Body of pancreas (tissue), 4 donors: ENCODE results near the gene CDCP1. TPM values are rescaled to one million over a fixed set of nuclear protein-coding genes. Genes with fewer than 3 reads are reported as not detected.

Source experiments
- ATAC-seq: fragments of 150-250 bp; one replicate; pipeline ENCODE4 v1.9.1; 2016
- DNase-seq, 4 donors: peaks; one replicate each; pipeline ENCODE4 v3.0.0-alpha.2; 2019
- H3K27ac ChIP-seq, 4 donors: fragments of 200-600 bp; sonication (generic); 1 replicate in 3 of 4; 2 replicates in 1 of 4; pipeline versions ENCODE4 v1.5.1 to v1.6.1; 2016 to 2019; ENCODE audit warnings: mild to moderate bottlenecking in 1 of 4, mixed read lengths in 1 of 4, moderate library complexity in 1 of 4
- H3K27me3 ChIP-seq, 2 donors: fragments of 200-600 bp; sonication (generic); one replicate each; pipeline ENCODE4 v1.6.0; 2016; ENCODE audit warnings: mild to moderate bottlenecking in 1 of 2
- H3K36me3 ChIP-seq, 2 donors: fragments of 200-600 bp; sonication (generic); replicated peaks in 1 of 2; 2 replicates each; pipeline ENCODE4 v1.5.1; 2016; ENCODE audit warnings: low read depth in 2 of 2; ENCODE audit not compliant: insufficient read depth in 1 of 2
- H3K4me1 ChIP-seq: fragments of 200-600 bp; sonication (generic); one replicate; pipeline ENCODE4 v1.6.0; 2016
- H3K4me3 ChIP-seq, 2 donors: fragments of 200-600 bp; sonication (generic); 1 replicate in 1 of 2; 2 replicates in 1 of 2; pipeline ENCODE4 v1.5.1; 2016 to 2019
- H3K9me3 ChIP-seq, 3 donors: fragments of 200-600 bp; sonication (generic); 1 replicate in 2 of 3; 2 replicates in 1 of 3; pipeline ENCODE4 v1.5.1; 2016
- POLR2A ChIP-seq, 3 donors: fragments of 450-650 bp; IDR thresholded peaks; one replicate each; pipeline ENCODE4 v1.6.1; 2016; ENCODE audit warnings: antibody characterized with exemption in 3 of 3, mild to moderate bottlenecking in 2 of 3
- WGBS, 2 donors: methylation state at CpG; one replicate each; pipeline ENCODE4 v1.1.5; 2017; 5-methylcytosine and 5-hydroxymethylcytosine counted together
- intact Hi-C: fragments of 100-400 bp; cut with DNase I; formaldehyde crosslinking; loops from one replicate; pipeline ENCODE4 v1.15.1; 2023
- total RNA-seq, 2 donors: library from RNA; depleted of rRNA; stranded (reverse); fragments of >200 nt; gene quantifications; one replicate each; pipeline ENCODE4 v1.1.0, GENCODE V29; 2016
- TF ChIP-seq, protein P1 (sequence below), 7 experiments: fragments of 450-650 bp in 4 of 7; fragments of 200-600 bp in 3 of 7; sonication (generic) in 3 of 7; IDR thresholded peaks; one replicate each; pipeline ENCODE4 v1.5.1; 2016 to 2019; ENCODE audit warnings: antibody characterized with exemption in 7 of 7

CDCP1 gene, protein sequence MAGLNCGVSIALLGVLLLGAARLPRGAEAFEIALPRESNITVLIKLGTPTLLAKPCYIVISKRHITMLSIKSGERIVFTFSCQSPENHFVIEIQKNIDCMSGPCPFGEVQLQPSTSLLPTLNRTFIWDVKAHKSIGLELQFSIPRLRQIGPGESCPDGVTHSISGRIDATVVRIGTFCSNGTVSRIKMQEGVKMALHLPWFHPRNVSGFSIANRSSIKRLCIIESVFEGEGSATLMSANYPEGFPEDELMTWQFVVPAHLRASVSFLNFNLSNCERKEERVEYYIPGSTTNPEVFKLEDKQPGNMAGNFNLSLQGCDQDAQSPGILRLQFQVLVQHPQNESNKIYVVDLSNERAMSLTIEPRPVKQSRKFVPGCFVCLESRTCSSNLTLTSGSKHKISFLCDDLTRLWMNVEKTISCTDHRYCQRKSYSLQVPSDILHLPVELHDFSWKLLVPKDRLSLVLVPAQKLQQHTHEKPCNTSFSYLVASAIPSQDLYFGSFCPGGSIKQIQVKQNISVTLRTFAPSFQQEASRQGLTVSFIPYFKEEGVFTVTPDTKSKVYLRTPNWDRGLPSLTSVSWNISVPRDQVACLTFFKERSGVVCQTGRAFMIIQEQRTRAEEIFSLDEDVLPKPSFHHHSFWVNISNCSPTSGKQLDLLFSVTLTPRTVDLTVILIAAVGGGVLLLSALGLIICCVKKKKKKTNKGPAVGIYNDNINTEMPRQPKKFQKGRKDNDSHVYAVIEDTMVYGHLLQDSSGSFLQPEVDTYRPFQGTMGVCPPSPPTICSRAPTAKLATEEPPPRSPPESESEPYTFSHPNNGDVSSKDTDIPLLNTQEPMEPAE
- total RNA-seq: 1 to 10 TPM; 6.2 to 6.3 TPM

DNA sequence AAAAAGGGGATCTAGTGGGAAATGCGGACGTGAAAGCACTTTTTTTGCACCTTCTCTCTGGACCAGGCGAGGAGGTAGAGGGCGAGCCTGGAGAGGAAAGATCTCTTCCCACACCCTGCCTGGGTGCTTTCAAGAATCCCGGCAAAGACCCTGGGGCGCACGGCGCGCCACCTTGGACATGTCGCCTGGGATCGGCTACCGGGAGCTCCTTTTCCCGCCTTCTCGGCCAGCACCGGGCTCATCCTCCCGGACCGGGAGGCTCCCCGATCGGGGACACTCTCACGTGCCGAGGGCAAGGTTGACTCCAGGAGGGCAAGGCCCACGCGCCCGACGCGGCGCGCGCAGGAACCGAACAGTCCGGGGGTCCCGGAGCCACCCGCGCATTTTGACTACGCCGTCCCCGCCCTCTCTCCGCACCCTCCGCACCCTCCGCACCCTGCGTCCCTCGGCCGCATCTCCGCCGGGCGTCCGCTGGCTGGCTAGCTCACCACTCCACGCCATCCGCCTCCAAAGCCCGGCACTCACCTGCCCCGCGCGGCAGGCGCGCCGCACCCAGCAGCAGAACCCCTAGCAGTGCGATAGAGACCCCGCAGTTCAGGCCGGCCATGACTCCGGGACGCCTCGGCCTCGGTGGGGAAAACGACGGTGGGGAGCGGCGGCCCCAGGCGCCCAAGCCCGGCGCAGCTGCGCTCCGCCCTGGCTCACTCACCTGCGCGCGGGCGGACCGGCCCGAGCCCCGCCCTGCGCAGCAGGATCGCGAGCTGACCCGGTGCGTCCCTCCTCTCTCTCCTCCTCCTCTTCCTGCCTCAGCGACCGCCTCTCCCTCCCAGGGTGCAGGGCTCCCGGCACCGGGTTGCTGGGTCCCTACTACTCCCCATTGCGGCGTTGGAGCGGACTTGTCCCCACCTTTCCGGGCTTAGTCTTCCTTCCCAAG lies at the start of gene CDCP1:
Gene CDCP1 (minus strand): TSS at position 698 of the 934 bp plus-strand sequence. CDS start 91 bp downstream, at position 607.
- 0 to 2% methylated on average over 9 to 76 of the region's 92 CpGs for WGBS, 2 donors

DNA sequence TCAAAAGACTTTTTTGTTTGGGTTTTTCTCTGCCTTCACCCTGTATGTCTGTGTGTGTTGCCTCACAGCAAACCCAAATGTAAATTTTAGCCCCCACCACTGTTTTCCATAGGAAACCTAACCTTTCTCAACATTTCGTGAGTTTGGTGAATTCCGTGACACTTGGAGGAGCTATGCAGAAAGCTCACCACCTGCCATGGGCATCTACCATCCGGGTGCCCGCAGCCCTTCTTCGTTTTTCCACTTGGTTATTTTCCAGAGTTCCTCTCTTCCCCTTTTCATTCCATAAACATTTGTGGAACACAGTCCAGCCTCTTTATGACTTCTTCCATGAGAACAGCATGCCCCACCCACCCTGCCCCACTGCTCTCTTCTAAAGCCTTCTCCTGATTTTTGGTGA lies 48.6 kb upstream of the CDCP1 start:
- no peak for TF ChIP-seq POLR2A (IDR thresholded peaks at IDR 0.05)
- TF ChIP-seq, protein P1, sequence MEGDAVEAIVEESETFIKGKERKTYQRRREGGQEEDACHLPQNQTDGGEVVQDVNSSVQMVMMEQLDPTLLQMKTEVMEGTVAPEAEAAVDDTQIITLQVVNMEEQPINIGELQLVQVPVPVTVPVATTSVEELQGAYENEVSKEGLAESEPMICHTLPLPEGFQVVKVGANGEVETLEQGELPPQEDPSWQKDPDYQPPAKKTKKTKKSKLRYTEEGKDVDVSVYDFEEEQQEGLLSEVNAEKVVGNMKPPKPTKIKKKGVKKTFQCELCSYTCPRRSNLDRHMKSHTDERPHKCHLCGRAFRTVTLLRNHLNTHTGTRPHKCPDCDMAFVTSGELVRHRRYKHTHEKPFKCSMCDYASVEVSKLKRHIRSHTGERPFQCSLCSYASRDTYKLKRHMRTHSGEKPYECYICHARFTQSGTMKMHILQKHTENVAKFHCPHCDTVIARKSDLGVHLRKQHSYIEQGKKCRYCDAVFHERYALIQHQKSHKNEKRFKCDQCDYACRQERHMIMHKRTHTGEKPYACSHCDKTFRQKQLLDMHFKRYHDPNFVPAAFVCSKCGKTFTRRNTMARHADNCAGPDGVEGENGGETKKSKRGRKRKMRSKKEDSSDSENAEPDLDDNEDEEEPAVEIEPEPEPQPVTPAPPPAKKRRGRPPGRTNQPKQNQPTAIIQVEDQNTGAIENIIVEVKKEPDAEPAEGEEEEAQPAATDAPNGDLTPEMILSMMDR (IDR thresholded peaks at IDR 0.05): no peak
- Histone ChIP-seq H3K27me3 (no peaks in the 10 kb centered on the region), H3K4me1 (peaks cover 9% of the 10 kb centered on the region), H3K4me3 (no peak overlapping the region), H3K36me3 (no peaks in the 10 kb centered on the region), H3K9me3 (no peaks in the 10 kb centered on the region), H3K27ac (no peak overlapping the region)
- 85 to 88% methylated on average over 5 of the region's 5 CpGs for WGBS, 2 donors
- DNase-seq: no peak
- intact Hi-C loops: no loop called here
- no peak for ATAC-seq

More for the DNA sequence above, at the start of gene CDCP1:
- TF ChIP-seq, protein P1 (IDR thresholded peaks at IDR 0.05): no peak
- peak; percentile 78 to 83 (median 78) for TF ChIP-seq POLR2A (IDR thresholded peaks at IDR 0.05)
- Histone ChIP-seq H3K4me1 (peaks cover 8% of the 10 kb centered on the region), H3K4me3 (peak within 1 kb of the TSS; percentile 49 to 80), H3K27me3 (no peaks in the 10 kb centered on the region), H3K27ac (peak within 1 kb of the TSS; percentile 4 to 76 (median 72)), H3K9me3 (no peaks in the 10 kb centered on the region), H3K36me3 (no peaks in the 10 kb centered on the region)
- DNase-seq (peak; percentile 70 to 80 (median 75)), ATAC-seq (peak; percentile 93)
- intact Hi-C loops: no loop called here

DNA sequence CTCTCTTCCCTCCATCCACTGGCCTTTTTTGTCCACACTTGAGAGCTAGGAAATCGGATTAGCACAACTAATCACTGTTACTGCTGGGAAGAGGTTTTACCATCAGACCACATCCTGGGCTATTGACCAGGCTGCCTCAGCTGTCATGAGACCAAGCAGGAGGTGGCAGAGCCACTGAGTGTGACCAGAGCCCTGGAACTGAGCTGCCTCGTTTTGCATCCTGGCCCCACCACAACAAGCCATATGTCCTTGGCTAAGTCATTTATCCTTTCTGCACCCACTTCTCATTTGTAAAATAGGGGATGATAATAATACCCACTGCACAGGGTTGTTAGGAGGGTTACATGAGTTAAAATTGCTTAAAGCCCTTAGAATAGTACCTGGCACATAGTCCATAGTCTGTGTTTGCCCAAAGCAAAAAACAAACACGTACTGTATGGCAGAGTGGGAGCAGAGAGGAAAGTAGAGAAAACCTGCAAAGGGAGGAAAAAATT lies 45.8 kb upstream of the CDCP1 start:
- Histone ChIP-seq H3K27ac (no peak overlapping the region), H3K9me3 (no peaks in the 10 kb centered on the region), H3K27me3 (no peaks in the 10 kb centered on the region), H3K4me1 (peaks cover 9% of the 10 kb centered on the region), H3K4me3 (no peak overlapping the region), H3K36me3 (no peaks in the 10 kb centered on the region)
- TF ChIP-seq, protein P1 (IDR thresholded peaks at IDR 0.05): no peak
- no peak for TF ChIP-seq POLR2A (IDR thresholded peaks at IDR 0.05)
- intact Hi-C loops: no loop called here
- ATAC-seq (no peak), DNase-seq (no peak)
- 39 to 58% methylated on average over 3 of the region's 3 CpGs for WGBS, 2 donors

DNA sequence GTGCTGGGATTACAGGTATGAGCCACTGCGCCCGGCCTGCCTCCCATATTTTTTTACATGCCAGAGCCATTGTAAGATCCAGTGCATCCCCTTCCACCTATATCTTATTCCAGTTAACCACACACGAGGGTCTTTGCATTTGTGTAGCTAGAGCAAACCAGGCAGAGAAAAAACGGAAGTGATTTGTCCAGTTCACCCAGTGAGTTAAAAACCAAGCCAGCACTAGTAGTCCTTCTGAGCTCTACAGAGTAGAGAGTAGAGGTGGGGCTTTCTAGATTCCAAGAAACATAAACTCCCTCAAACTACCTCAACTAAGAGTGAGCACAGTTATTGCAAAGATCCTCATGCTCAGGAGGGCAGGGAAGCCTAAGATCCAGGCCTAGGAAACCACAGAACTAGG lies 45.2 kb upstream of the CDCP1 start:
- H3K9me3 ChIP-seq: no peaks in the 10 kb centered on the region
- no peaks in the 10 kb centered on the region for H3K27me3 ChIP-seq
- H3K36me3 ChIP-seq: no peaks in the 10 kb centered on the region
- intact Hi-C loops: no loop called here
- TF ChIP-seq, protein P1 (IDR thresholded peaks at IDR 0.05): no peak
- TF ChIP-seq POLR2A (IDR thresholded peaks at IDR 0.05): no peak
- H3K4me1 ChIP-seq: peaks cover 9% of the 10 kb centered on the region
- H3K27ac ChIP-seq: no peak overlapping the region
- no peak for DNase-seq
- WGBS, 2 donors: 88 to 90% methylated on average over 4 of the region's 4 CpGs
- H3K4me3 ChIP-seq: no peak overlapping the region
- no peak for ATAC-seq
